ENCODE results near the gene RSPO4.

DNA sequence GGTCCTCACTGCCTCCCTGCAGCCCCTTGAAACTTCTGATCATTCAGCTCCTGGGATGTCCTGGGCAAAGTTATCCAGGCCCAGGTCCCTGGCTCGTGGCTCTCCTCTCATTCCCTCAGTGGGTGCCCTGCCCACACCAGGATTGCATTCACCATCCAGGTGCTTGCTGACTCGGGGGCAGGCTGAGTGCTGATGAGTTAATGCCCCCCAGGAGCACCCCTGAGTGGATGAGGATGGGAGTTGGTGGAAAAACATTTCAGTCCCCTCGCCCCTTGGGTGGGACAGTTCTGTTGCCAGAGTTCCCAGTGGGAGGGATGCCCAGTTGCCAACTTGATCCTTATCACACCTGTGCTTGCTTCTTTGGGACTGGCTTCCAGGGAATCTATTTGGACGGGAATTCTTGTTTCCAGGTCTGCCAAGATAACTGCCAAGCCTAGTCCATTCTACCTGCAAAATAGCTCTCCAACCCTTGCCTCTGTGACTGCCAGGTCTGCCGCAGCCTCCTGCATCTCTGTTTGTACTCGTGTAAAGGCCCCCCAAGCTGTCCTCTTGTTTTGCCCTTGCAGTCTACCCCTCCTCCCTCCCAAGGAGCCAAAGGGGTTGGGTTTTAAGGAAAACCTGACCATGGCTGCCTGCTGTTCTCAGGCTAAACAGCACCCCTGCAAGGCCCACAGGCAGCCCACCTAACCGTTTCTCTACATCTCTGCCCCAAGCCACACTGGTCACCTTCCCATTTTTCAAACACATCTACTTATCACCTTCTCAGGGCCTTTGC lies 11.6 kb upstream of the RSPO4 start:
- no peak for TF ChIP-seq CTCF (conservative IDR thresholded peaks at IDR 0.05 in 1 of 2, IDR thresholded peaks at IDR 0.05 in 1 of 2; ENCODE audit: low read depth in 1 of 2, low read length in 2 of 2)
- TF ChIP-seq EZH2 (IDR thresholded peaks at IDR 0.05; ENCODE audit: low read length, missing control alignments) = no peak

Measured in fibroblast of lung (primary cell).